ENCODE results near the gene PACS1.

The PACS1 gene

GRCh38 chr11:66284526-66285078 lies 214.5 kb downstream of the PACS1 start:
- no peak for TF ChIP-seq CTCF (IDR thresholded peaks at IDR 0.05; ENCODE audit: low read depth, low read length)
- H3K4me3 ChIP-seq (ENCODE audit: low read depth, low read length) = no peak overlapping the region

- H3K4me3 ChIP-seq (ENCODE audit: low read depth, low read length) = no peak overlapping the region
- no peak for TF ChIP-seq CTCF (IDR thresholded peaks at IDR 0.05; ENCODE audit: low read depth, low read length)
Observed at GRCh38 chr11:66285250-66285947, 215.3 kb downstream of the PACS1 start.

GRCh38 chr11:66286699-66287098 lies 216.6 kb downstream of the PACS1 start:
- no peak overlapping the region for H3K4me3 ChIP-seq (ENCODE audit: low read depth, low read length)
- no peak for TF ChIP-seq CTCF (IDR thresholded peaks at IDR 0.05; ENCODE audit: low read depth, low read length)

- TF ChIP-seq CTCF (IDR thresholded peaks at IDR 0.05; ENCODE audit: low read depth, low read length) = no peak
- H3K4me3 ChIP-seq (ENCODE audit: low read depth, low read length) = peak overlapping the region; percentile 91
Observed at GRCh38 chr11:66287211-66287888, 217.3 kb downstream of the PACS1 start.

GRCh38 chr11:66287889-66288670 lies 218.0 kb downstream of the PACS1 start:
- peak overlapping the region; percentile 91 for H3K4me3 ChIP-seq (ENCODE audit: low read depth, low read length)
- TF ChIP-seq CTCF (IDR thresholded peaks at IDR 0.05; ENCODE audit: low read depth, low read length) = no peak

- peak within 1 kb of the TSS; percentile 91 for H3K4me3 ChIP-seq (ENCODE audit: low read depth, low read length)
- no peak for TF ChIP-seq CTCF (IDR thresholded peaks at IDR 0.05; ENCODE audit: low read depth, low read length)
Observed at GRCh38 chr11:66288671-66289547, 218.8 kb downstream of the PACS1 start, which contains the start of gene YIF1A. YIF1A (minus strand) TSS chr11:66289143; CDS start chr11:66288985, 158 bp downstream.
